Right lobe of liver (tissue), 6 donors: Measurements from ENCODE around the gene ADGRG4. TPM values are rescaled to one million over a fixed set of nuclear protein-coding genes. Genes with fewer than 3 reads are reported as not detected.

Source experiments
- ATAC-seq, 4 donors: fragments of 200-7000 bp; cut with Tn5 transposase; one replicate each; pipeline ENCODE4 v1.9.1; 2020; ENCODE audit warnings: mild to moderate bottlenecking in 4 of 4, moderate library complexity in 4 of 4
- DNase-seq, 3 donors: peaks; one replicate each; pipeline ENCODE4 v3.0.0-alpha.2; 2020
- H3K27ac ChIP-seq, 3 donors: fragments of 200-600 bp; one replicate each; pipeline ENCODE4 v1.8.0; 2022
- H3K27me3 ChIP-seq, 2 donors: fragments of 200-600 bp; one replicate each; pipeline ENCODE4 v1.8.0; 2022
- H3K36me3 ChIP-seq, 4 donors: fragments of 200-600 bp; sonication (generic) in 1 of 4; one replicate each; pipeline versions ENCODE4 v1.5.1 to v1.8.0; 2017 to 2022; ENCODE audit warnings: control low read depth in 1 of 4
- H3K4me1 ChIP-seq, 4 donors: fragments of 200-600 bp; sonication (generic) in 1 of 4; one replicate each; pipeline versions ENCODE4 v1.5.1 to v1.8.0; 2017 to 2022; ENCODE audit warnings: control low read depth in 1 of 4
- H3K4me3 ChIP-seq, 3 donors: fragments of 200-600 bp; one replicate each; pipeline ENCODE4 v1.8.0; 2022
- H3K9me3 ChIP-seq, 4 donors: fragments of 200-600 bp; sonication (generic) in 1 of 4; one replicate each; pipeline versions ENCODE4 v1.5.1 to v1.8.0; 2017 to 2022; ENCODE audit warnings: control low read depth in 1 of 4
- POLR2A ChIP-seq: fragments of 450-650 bp; IDR thresholded peaks from one replicate; pipeline ENCODE4 v1.6.1; 2017; ENCODE audit warnings: antibody characterized with exemption, mild to moderate bottlenecking
- WGBS: methylation state at CpG from one replicate; pipeline ENCODE4 v1.1.6; 2018; ENCODE audit warnings: low coverage, low lambda C conversion rate; ENCODE audit not compliant: insufficient coverage; ENCODE audit errors: missing lambda C conversion rate; 5-methylcytosine and 5-hydroxymethylcytosine counted together
- intact Hi-C, 2 donors: fragments of 100-400 bp; cut with DNase I; formaldehyde crosslinking; loops; one replicate each; pipeline versions ENCODE4 v1.11.2 to v1.14.1; 2022
- total RNA-seq, 6 experiments: library from RNA; depleted of rRNA in 2 of 6; stranded (reverse); fragments of >200 nt in 2 of 6; fragmentation: NEBNext Ultra II Directional in 3 of 6; extraction: Animal tissue kit (Norgen Biotek cat#: 25700) in 3 of 6; gene quantifications; one replicate each; pipeline versions ENCODE4 v1.1.0 to v1.2.4, GENCODE V29; 2016 to 2023
- TF ChIP-seq, protein P1 (sequence below), 4 donors: fragments of 200-600 bp in 3 of 4; fragments of 450-650 bp in 1 of 4; IDR thresholded peaks; one replicate each; pipeline versions ENCODE4 v1.5.1 to v1.8.0; 2016 to 2022; ENCODE audit warnings: antibody characterized with exemption in 4 of 4, mild to moderate bottlenecking in 2 of 4
- donor health status: DM: no; HTN: yes; CAD: no.
- donor health status: DM: no; HTN: no; CAD: no.
- donor health status: DM: no; HTN: no; CAD: no.
- donor health status: DM: no; HTN: yes; CAD: no.
- donor health status: DM: no; HTN: yes; CAD: no.

ADGRG4 gene
- total RNA-seq, 6 experiments from 2014 or later = 0.04 to 0.09 TPM; not detected in 4

- ATAC-seq = no peak
- Histone ChIP-seq H3K27ac (no peak overlapping the region), H3K36me3 (no peaks in the 10 kb centered on the region), H3K4me1 (no peaks in the 10 kb centered on the region), H3K9me3 (no peaks in the 10 kb centered on the region), H3K4me3 (no peak overlapping the region), H3K27me3 (no peaks in the 10 kb centered on the region)
- DNase-seq = no peak
- WGBS = 66% methylated on average over 9 of the region's 14 CpGs
- TF ChIP-seq POLR2A = no peak
- TF ChIP-seq, protein P1, sequence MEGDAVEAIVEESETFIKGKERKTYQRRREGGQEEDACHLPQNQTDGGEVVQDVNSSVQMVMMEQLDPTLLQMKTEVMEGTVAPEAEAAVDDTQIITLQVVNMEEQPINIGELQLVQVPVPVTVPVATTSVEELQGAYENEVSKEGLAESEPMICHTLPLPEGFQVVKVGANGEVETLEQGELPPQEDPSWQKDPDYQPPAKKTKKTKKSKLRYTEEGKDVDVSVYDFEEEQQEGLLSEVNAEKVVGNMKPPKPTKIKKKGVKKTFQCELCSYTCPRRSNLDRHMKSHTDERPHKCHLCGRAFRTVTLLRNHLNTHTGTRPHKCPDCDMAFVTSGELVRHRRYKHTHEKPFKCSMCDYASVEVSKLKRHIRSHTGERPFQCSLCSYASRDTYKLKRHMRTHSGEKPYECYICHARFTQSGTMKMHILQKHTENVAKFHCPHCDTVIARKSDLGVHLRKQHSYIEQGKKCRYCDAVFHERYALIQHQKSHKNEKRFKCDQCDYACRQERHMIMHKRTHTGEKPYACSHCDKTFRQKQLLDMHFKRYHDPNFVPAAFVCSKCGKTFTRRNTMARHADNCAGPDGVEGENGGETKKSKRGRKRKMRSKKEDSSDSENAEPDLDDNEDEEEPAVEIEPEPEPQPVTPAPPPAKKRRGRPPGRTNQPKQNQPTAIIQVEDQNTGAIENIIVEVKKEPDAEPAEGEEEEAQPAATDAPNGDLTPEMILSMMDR (IDR thresholded peaks at IDR 0.05) = no peak
- intact Hi-C loops = no loop called here
These were observed 120.6 kb downstream of the ADGRG4 start for GRCh38 chrX:136421338-136421737.

DNA sequence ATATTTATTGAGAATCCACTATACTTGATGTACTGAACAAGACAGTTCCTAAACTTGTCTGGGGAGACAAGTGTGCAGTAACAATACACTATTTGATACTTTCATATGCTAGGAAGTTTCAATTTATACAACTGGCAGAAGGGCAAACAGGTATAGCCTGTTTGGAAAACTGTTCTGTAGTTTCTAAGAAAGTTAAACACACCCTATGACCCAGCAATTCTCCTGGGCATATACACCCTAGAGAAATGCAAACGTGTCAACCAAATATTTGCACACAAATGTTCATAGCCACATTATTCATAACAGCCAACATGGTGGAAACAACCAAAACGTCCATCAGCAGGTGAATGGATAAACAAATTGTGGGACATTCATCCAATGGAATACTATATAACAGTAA is 123.0 kb downstream of the ADGRG4 start:
- H3K4me1 ChIP-seq = no peaks in the 10 kb centered on the region
- ATAC-seq = no peak
- no peak overlapping the region for H3K4me3 ChIP-seq
- no peaks in the 10 kb centered on the region for H3K27me3 ChIP-seq
- DNase-seq = no peak
- intact Hi-C loops = no loop called here
- 26% methylated on average over 2 of the region's 2 CpGs for WGBS
- no peak for TF ChIP-seq POLR2A
- TF ChIP-seq, protein P1 (IDR thresholded peaks at IDR 0.05) = no peak
- no peaks in the 10 kb centered on the region for H3K9me3 ChIP-seq
- H3K27ac ChIP-seq = no peak overlapping the region
- no peaks in the 10 kb centered on the region for H3K36me3 ChIP-seq

DNA sequence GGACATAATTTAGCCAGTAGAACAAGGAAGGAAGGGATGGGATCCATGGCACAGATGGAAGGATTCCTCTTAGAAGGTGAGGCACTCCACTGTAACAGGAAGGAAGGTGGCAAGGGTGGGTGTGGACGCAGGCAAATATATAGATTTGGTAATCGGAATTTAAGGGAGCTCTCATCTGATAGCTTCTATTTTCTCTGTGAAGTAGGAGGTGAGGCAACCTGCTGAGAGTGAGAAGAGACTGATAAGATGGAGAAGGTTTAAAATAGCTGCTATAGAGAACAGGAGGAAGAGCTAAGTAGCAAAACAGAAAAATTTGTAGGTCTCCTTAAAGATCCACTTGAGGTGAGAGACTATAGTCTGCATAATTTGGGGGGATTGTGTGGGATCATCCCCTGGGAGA is 125.2 kb downstream of the ADGRG4 start:
- Histone ChIP-seq H3K4me1 (no peaks in the 10 kb centered on the region), H3K27ac (no peak overlapping the region), H3K9me3 (no peaks in the 10 kb centered on the region), H3K27me3 (no peaks in the 10 kb centered on the region), H3K4me3 (no peak overlapping the region), H3K36me3 (no peaks in the 10 kb centered on the region)
- ATAC-seq = no peak
- no peak for DNase-seq
- WGBS = 34% methylated on average over 2 of the region's 2 CpGs
- intact Hi-C loops = no loop called here
- TF ChIP-seq, protein P1 (IDR thresholded peaks at IDR 0.05) = no peak
- no peak for TF ChIP-seq POLR2A

DNA sequence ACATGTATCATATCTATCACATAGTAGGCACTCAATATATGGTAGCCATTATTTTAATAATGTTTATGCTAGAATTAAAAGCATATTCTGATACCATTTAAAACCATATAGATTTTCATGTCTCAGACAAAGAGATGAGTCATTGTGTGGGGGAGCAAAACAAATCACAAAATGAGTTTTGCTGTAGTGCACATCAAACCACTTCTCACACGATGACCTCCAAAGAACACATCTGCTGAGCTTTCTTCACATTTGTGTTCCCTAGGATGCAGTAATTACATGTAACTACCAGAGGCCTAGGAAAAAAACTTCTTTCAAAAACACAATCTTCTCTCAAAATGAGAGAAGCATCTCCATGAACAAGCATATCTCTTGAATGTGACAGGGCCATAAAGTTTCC is 130.9 kb downstream of the ADGRG4 start:
- intact Hi-C loops = no loop called here
- WGBS = 11% methylated on average over 1 of the region's 1 CpG
- H3K4me1 ChIP-seq = no peaks in the 10 kb centered on the region
- no peak for TF ChIP-seq POLR2A
- TF ChIP-seq, protein P1 (IDR thresholded peaks at IDR 0.05) = no peak
- ATAC-seq (no peak), DNase-seq (no peak)
- H3K9me3 ChIP-seq = no peaks in the 10 kb centered on the region
- no peaks in the 10 kb centered on the region for H3K36me3 ChIP-seq
- H3K27ac ChIP-seq = no peak overlapping the region
- H3K27me3 ChIP-seq = no peaks in the 10 kb centered on the region
- H3K4me3 ChIP-seq = no peak overlapping the region

- no peak for ATAC-seq
- no peaks in the 10 kb centered on the region for H3K27me3 ChIP-seq
These were observed 137.0 kb downstream of the ADGRG4 start for GRCh38 chrX:136437774-136438173.

More at GRCh38 chrX:136437774-136438173, 137.0 kb downstream of the ADGRG4 start:
- intact Hi-C loops = no loop called here
- H3K9me3 ChIP-seq = no peaks in the 10 kb centered on the region
- no peak for DNase-seq
- no peak overlapping the region for H3K4me3 ChIP-seq
- 26% methylated on average over 2 of the region's 2 CpGs for WGBS
- no peaks in the 10 kb centered on the region for H3K4me1 ChIP-seq
- no peaks in the 10 kb centered on the region for H3K36me3 ChIP-seq
- no peak overlapping the region for H3K27ac ChIP-seq
- TF ChIP-seq, protein P1 (IDR thresholded peaks at IDR 0.05) = no peak
- no peak for TF ChIP-seq POLR2A
